C4-2B (cell line): ENCODE measurements around the gene PSMG4.

Experiments
- ZFX ChIP-seq: fragments of 450-650 bp; IDR thresholded peaks from 2 replicates; pipeline ENCODE4 v1.6.1; 2017
- TF ChIP-seq, protein P1 (sequence below): fragments of 450-650 bp; conservative IDR thresholded peaks from 2 replicates; pipeline ENCODE4 v1.5.1; 2017; ENCODE audit warnings: mild to moderate bottlenecking

DNA sequence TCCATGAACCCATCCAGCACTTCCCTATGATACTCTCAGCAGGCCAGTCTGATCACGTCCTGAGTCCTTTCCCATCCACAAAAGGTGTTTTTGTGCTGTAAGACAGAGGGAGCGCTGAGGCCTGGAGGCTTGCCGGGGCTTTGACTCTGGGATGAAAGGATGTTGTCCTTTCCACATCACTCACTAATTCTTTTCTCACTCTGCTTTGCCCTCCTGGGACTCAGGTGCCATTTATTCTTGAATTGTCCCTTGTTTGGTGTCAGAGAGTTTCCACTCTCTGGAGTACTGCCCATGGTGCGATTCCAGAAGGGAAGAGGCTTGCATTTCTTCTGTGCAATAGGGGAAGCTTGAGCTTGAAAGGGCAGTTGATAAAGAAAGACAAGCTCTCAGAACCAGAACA lies 16.0 kb upstream of the PSMG4 start:
- TF ChIP-seq, protein P1, sequence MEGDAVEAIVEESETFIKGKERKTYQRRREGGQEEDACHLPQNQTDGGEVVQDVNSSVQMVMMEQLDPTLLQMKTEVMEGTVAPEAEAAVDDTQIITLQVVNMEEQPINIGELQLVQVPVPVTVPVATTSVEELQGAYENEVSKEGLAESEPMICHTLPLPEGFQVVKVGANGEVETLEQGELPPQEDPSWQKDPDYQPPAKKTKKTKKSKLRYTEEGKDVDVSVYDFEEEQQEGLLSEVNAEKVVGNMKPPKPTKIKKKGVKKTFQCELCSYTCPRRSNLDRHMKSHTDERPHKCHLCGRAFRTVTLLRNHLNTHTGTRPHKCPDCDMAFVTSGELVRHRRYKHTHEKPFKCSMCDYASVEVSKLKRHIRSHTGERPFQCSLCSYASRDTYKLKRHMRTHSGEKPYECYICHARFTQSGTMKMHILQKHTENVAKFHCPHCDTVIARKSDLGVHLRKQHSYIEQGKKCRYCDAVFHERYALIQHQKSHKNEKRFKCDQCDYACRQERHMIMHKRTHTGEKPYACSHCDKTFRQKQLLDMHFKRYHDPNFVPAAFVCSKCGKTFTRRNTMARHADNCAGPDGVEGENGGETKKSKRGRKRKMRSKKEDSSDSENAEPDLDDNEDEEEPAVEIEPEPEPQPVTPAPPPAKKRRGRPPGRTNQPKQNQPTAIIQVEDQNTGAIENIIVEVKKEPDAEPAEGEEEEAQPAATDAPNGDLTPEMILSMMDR = no peak
- no peak for TF ChIP-seq ZFX
